CD14-positive monocyte (primary cell): ENCODE results near the gene IGLL5. TPM values are rescaled to one million over a fixed set of nuclear protein-coding genes. Genes with fewer than 3 reads are reported as not detected.

Experiments used
- DNase-seq, 3 donors: peaks; one replicate each; pipeline ENCODE4 v3.0.0-alpha.2; 2011 to 2022
- H2AFZ ChIP-seq: 2 replicates; pipeline ENCODE4 v1.6.0; 2012; ENCODE audit warnings: mild to moderate bottlenecking, low read depth, low read length, inconsistent platforms; ENCODE audit not compliant: insufficient read depth, poor library complexity, severe bottlenecking
- H3K27ac ChIP-seq, 2 donors: 1 replicate in 1 of 2; 2 replicates in 1 of 2; pipeline ENCODE4 v1.5.1; 2012 to 2013; ENCODE audit warnings: low read length in 2 of 2, control low read depth in 1 of 2, inconsistent platforms in 1 of 2, low read depth in 1 of 2, mild to moderate bottlenecking in 1 of 2
- H3K27me3 ChIP-seq, 2 donors: one replicate each; pipeline versions ENCODE4 v1.6.0 to v1.6.1; 2011 to 2013; ENCODE audit warnings: low read length in 2 of 2; ENCODE audit not compliant: control insufficient read depth in 2 of 2, insufficient read depth in 2 of 2
- H3K36me3 ChIP-seq, 2 donors: replicated peaks in 1 of 2; 1 replicate in 1 of 2; 2 replicates in 1 of 2; pipeline versions ENCODE4 v1.5.1 to v1.6.1; 2012 to 2013; ENCODE audit warnings: low read length in 2 of 2, control low read depth in 1 of 2, inconsistent platforms in 1 of 2, mild to moderate bottlenecking in 1 of 2; ENCODE audit not compliant: insufficient read depth in 2 of 2, control insufficient read depth in 1 of 2
- H3K4me1 ChIP-seq, 2 donors: 1 replicate in 1 of 2; 2 replicates in 1 of 2; pipeline versions ENCODE4 v1.5.1 to v1.6.1; 2012 to 2013; ENCODE audit warnings: low read length in 2 of 2, control low read depth in 1 of 2, inconsistent platforms in 1 of 2, mild to moderate bottlenecking in 1 of 2, moderate library complexity in 1 of 2; ENCODE audit not compliant: insufficient read depth in 2 of 2, control insufficient read depth in 1 of 2
- H3K4me2 ChIP-seq: replicated peaks from 2 replicates; pipeline ENCODE3; 2012; ENCODE audit warnings: low read length, moderate library complexity, mild to moderate bottlenecking; ENCODE audit not compliant: poor library complexity, severe bottlenecking; ENCODE audit errors: extremely low read depth
- H3K4me3 ChIP-seq, 3 experiments: fragments of 200-600 bp in 1 of 3; sonication (generic) in 1 of 3; replicated peaks in 1 of 3; 1 replicate in 2 of 3; 2 replicates in 1 of 3; pipeline ENCODE4 v1.5.1; 2011 to 2013; ENCODE audit warnings: low read length in 3 of 3, mild to moderate bottlenecking in 3 of 3, control low read depth in 2 of 3, low read depth in 2 of 3, inconsistent platforms in 1 of 3, moderate library complexity in 1 of 3
- H3K79me2 ChIP-seq: 2 replicates; pipeline ENCODE4 v1.6.0; 2012; ENCODE audit warnings: mild to moderate bottlenecking, control low read depth, inconsistent platforms, low read length, moderate library complexity; ENCODE audit not compliant: insufficient read depth
- H3K9ac ChIP-seq: 2 replicates; pipeline ENCODE4 v1.6.0; 2017; ENCODE audit warnings: low read length, mild to moderate bottlenecking; ENCODE audit not compliant: insufficient read depth, poor library complexity, severe bottlenecking
- H3K9me3 ChIP-seq, 2 donors: replicated peaks in 1 of 2; 1 replicate in 1 of 2; 2 replicates in 1 of 2; pipeline versions ENCODE4 v1.5.1 to v1.6.1; 2012 to 2013; ENCODE audit warnings: low read length in 2 of 2, control low read depth in 1 of 2; ENCODE audit not compliant: control insufficient read depth in 1 of 2, insufficient read depth in 1 of 2
- H4K20me1 ChIP-seq: 2 replicates; pipeline ENCODE4 v1.6.0; 2012; ENCODE audit warnings: mild to moderate bottlenecking, low read length, control low read depth, moderate library complexity; ENCODE audit not compliant: insufficient read depth
- H3K27ac Mint-ChIP-seq, 7 donors: one replicate each; pipeline ENCODE4 v1.8.0; 2020; ENCODE audit warnings: mild to moderate bottlenecking in 7 of 7, mixed read lengths in 7 of 7, moderate library complexity in 6 of 7, inconsistent platforms in 2 of 7
- H3K27me3 Mint-ChIP-seq, 3 donors: one replicate each; pipeline ENCODE4 v1.8.0; 2021 to 2022; ENCODE audit warnings: low read depth in 3 of 3, mild to moderate bottlenecking in 3 of 3, mixed read lengths in 3 of 3, moderate library complexity in 3 of 3, inconsistent platforms in 1 of 3
- H3K36me3 Mint-ChIP-seq, 2 donors: one replicate each; pipeline ENCODE4 v1.8.0; 2020; ENCODE audit warnings: mixed read lengths in 2 of 2, inconsistent platforms in 1 of 2, mild to moderate bottlenecking in 1 of 2
- H3K4me1 Mint-ChIP-seq: one replicate; pipeline ENCODE4 v1.8.0; 2020; ENCODE audit warnings: mild to moderate bottlenecking, mixed read lengths
- H3K4me3 Mint-ChIP-seq, 2 donors: one replicate each; pipeline ENCODE4 v1.8.0; 2020; ENCODE audit warnings: mild to moderate bottlenecking in 2 of 2, mixed read lengths in 2 of 2, moderate library complexity in 1 of 2
- H3K9me3 Mint-ChIP-seq, 7 donors: one replicate each; pipeline ENCODE4 v1.8.0; 2020 to 2022; ENCODE audit warnings: mixed read lengths in 7 of 7, mild to moderate bottlenecking in 6 of 7, moderate library complexity in 6 of 7, inconsistent platforms in 2 of 7
- WGBS: methylation state at CpG from one replicate; pipeline ENCODE4 v1.1.5; 2013; ENCODE audit warnings: missing lambda C conversion rate; ENCODE audit not compliant: insufficient coverage; 5-methylcytosine and 5-hydroxymethylcytosine counted together
- intact Hi-C, 2 donors: fragments of 100-400 bp; cut with micrococcal nuclease; formaldehyde crosslinking; loops; one replicate each; pipeline versions ENCODE4 v1.15.0 to v1.15.1; 2023
- polyA plus RNA-seq, 3 donors: library from polyadenylated mRNA; depleted of rRNA in 1 of 3; unstranded in 2 of 3; stranded (reverse) in 1 of 3; fragments of 300-500 nt in 2 of 3; fragments of >200 nt in 1 of 3; fragmentation: Illumina TruSeq in 2 of 3; gene quantifications; 1 replicate in 2 of 3; 2 replicates in 1 of 3; pipeline ENCODE4 v1.2.3, GENCODE V29; 2012 to 2021
- TF ChIP-seq, protein P1 (sequence below): fragments of 200-600 bp; IDR thresholded peaks from one replicate; pipeline ENCODE4 v1.8.0; 2022; ENCODE audit warnings: antibody characterized with exemption, mild to moderate bottlenecking

The IGLL5 gene
- polyA plus RNA-seq, 3 donors = 0.21 to 0.38 TPM; not detected in 1

DNA sequence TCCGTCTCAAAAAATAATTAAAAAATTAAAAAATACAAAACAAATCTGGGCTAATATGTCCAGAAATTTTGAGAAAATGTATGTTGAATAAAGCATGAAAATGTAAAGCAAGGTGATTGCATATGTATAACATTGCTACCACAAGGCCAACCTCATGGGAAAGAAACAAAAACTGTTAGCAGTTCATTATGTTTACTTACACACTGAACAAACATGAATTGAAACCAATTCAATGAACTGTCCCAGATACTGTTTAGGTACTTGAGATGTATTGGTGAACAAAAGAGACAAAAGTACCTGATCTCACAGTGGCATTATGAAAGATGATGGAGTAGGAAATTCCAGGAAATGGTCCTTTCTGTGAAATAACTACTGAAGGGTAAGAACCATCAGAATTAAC lies 43.8 kb upstream of the IGLL5 start:
- no CpG with 5 or more reads among the region's 1 CpG for WGBS

DNA sequence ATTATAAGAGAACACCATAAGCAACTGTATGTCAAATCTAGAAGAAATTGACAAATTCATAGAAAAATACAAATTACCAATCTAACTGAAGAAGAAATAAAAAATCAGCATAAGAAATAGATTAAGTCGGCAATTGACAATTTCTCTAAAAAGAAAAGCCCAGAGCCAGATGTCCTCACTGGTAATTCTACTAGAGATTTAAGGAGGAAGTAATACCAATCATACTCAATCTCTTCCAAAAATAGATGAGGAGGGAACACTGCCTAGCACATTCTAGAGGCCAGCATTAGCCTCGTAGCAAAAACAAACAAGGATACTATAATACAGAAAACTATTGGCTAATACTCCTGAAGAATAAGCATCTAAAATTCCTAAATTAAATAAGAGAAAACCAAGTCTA lies 40.4 kb upstream of the IGLL5 start:
- intact Hi-C loops = loop anchor here (5.0 kb wide), 2 partner anchors 35 kb away; no protein-coding TSS in a partner anchor

More for the DNA sequence above, 43.8 kb upstream of the IGLL5 start:
- Mint-ChIP-seq H3K36me3 (no peaks in the 10 kb centered on the region), H3K9me3 (no peaks in the 10 kb centered on the region), H3K4me3 (no peak overlapping the region), H3K4me1 (peaks cover 21% of the 10 kb centered on the region), H3K27me3 (no peaks in the 10 kb centered on the region), H3K27ac (no peak overlapping the region)
- Histone ChIP-seq H3K27me3 (no peaks in the 10 kb centered on the region), H4K20me1 (no peaks in the 10 kb centered on the region), H3K4me1 (peaks cover 4 to 6% of the 10 kb centered on the region in 2 donors), H3K36me3 (no peaks in the 10 kb centered on the region), H3K9me3 (no peaks in the 10 kb centered on the region), H3K79me2 (no peaks in the 10 kb centered on the region), H3K27ac (no peak overlapping the region), H3K4me2 (no peak overlapping the region), H2AFZ (no peak overlapping the region), H3K9ac (no peak overlapping the region), H3K4me3 (no peak overlapping the region)
- intact Hi-C loops = no loop called here
- TF ChIP-seq, protein P1, sequence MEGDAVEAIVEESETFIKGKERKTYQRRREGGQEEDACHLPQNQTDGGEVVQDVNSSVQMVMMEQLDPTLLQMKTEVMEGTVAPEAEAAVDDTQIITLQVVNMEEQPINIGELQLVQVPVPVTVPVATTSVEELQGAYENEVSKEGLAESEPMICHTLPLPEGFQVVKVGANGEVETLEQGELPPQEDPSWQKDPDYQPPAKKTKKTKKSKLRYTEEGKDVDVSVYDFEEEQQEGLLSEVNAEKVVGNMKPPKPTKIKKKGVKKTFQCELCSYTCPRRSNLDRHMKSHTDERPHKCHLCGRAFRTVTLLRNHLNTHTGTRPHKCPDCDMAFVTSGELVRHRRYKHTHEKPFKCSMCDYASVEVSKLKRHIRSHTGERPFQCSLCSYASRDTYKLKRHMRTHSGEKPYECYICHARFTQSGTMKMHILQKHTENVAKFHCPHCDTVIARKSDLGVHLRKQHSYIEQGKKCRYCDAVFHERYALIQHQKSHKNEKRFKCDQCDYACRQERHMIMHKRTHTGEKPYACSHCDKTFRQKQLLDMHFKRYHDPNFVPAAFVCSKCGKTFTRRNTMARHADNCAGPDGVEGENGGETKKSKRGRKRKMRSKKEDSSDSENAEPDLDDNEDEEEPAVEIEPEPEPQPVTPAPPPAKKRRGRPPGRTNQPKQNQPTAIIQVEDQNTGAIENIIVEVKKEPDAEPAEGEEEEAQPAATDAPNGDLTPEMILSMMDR = no peak
- no peak for DNase-seq

More for the DNA sequence above, 40.4 kb upstream of the IGLL5 start:
- H3K4me3 ChIP-seq = no peak overlapping the region
- no peaks in the 10 kb centered on the region for H3K4me1 ChIP-seq
- no peak overlapping the region for H2AFZ ChIP-seq
- no peaks in the 10 kb centered on the region for H3K27me3 ChIP-seq
- Mint-ChIP-seq H3K4me1 (peaks cover 9% of the 10 kb centered on the region), H3K36me3 (no peaks in the 10 kb centered on the region), H3K4me3 (no peak overlapping the region), H3K27ac (no peak overlapping the region), H3K9me3 (no peaks in the 10 kb centered on the region), H3K27me3 (peaks cover 0 to 4% (median 2%) of the 10 kb centered on the region in 3 donors)
- H4K20me1 ChIP-seq = no peaks in the 10 kb centered on the region
- no peaks in the 10 kb centered on the region for H3K36me3 ChIP-seq
- no peak for DNase-seq
- no peaks in the 10 kb centered on the region for H3K79me2 ChIP-seq
- no CpG with 5 or more reads among the region's 2 CpGs for WGBS
- H3K9me3 ChIP-seq = no peaks in the 10 kb centered on the region
- H3K9ac ChIP-seq = no peak overlapping the region
- no peak overlapping the region for H3K4me2 ChIP-seq
- TF ChIP-seq, protein P1 = no peak
- no peak overlapping the region for H3K27ac ChIP-seq
